ENCODE measurements around the gene KAT6B.
"Not testable (repeated sequence)": the region's sequence is repeated elsewhere in the genome, so short reads cannot be mapped to it uniquely, and the experiment has no call there.

Gene KAT6B

DNA sequence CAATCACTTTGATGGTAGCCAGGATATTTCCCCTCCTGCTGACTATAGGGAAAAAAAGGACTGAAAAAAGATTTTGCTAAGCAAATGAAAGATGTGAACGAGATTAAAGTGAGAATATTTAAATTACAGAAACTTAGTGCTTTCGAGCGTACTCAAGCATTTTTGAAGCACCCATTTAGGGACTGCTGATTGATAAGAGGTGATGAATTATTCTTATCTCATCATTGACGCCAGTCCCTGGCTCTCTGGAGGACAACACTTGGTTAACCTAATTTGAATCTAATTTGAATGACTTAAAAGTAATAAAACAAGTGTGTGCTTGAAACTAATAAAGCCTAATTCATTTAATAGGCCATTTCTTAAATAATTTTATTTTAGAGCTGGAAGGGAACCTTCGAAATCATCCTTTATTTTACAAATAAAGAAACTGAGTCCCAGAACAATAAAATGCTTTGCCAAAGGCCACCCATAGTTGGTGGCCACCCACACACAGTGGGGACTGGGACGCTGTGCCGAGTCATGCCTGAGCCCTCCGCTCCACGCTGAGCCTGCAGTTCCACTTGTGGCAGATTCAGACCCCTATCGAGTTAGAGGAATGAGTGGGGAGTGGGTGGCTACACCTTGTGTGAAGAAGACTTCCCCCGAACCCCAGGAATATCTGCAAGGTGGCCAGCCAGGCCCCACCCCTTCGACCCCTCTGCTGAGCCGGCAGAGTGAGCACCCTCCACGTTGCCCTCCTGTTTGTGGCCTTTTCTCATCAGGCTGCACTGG, 223.9 kb downstream of the KAT6B start:
- Histone ChIP-seq H3K36me3 (ENCODE audit: control insufficient read depth in 4 of 4, insufficient read depth in 4 of 4, low read length in 3 of 4) (no peaks in the 10 kb centered on the region), H3K27me3 (replicated peaks in 2 of 5; ENCODE audit: control insufficient read depth in 4 of 5, insufficient read depth in 5 of 5, low read length in 4 of 5) (peaks cover 0 to 1% (median 0%) of the 10 kb centered on the region in 5 experiments), H3K4me1 (ENCODE audit: control extremely low read depth in 1 of 4, control insufficient read depth in 4 of 4, insufficient read depth in 4 of 4, low read length in 3 of 4) (no peaks in the 10 kb centered on the region), H3K9me3 (ENCODE audit: control extremely low read depth in 1 of 5, control insufficient read depth in 4 of 5, insufficient read depth in 2 of 5, low read depth in 1 of 5, low read length in 4 of 5) (no peaks in the 10 kb centered on the region), H3K27ac (ENCODE audit: insufficient read depth in 1 of 2, low read depth in 1 of 2, low read length in 2 of 2, poor library complexity in 1 of 2, severe bottlenecking in 2 of 2) (no peak overlapping the region), H3K4me3 (ENCODE audit: control insufficient read depth in 1 of 7, extremely low read depth in 1 of 7, insufficient read depth in 4 of 7, low read depth in 2 of 7, low read length in 6 of 7) (no peak overlapping the region)
- ChIA-PET CTCF (no interaction called here), POLR2A (interaction anchor here (0.6 kb wide), 1 partner anchor 424 kb away, joined by 4 read pairs; no protein-coding TSS in a partner anchor)
- 94% methylated on average over 8 of the region's 14 CpGs for WGBS (ENCODE audit: insufficient coverage)
- no peak for DNase-seq

DNA sequence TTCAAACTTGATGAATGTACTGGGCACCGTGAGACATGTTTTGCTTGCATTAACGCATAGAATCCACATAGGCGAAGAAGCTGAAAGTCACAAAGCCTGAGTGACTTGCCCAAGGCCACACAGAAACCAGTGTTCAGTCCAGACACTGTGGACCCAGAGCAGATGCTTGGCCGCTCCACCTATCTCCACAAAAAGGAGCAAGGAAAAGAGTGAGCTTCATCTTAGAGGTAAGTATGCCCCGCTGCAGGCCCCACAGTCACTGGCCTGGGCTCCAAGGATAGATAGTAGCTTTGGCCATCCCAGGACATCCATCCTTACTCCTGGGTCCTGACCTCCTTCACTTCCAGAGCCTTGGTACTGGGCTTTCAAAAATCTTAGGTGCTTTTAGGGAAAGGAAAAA, 224.9 kb downstream of the KAT6B start:
- POLR2A ChIA-PET = no interaction called here
- no peaks in the 10 kb centered on the region for H3K9me3 ChIP-seq (ENCODE audit: control extremely low read depth in 1 of 5, control insufficient read depth in 4 of 5, insufficient read depth in 2 of 5, low read depth in 1 of 5, low read length in 4 of 5)

DNA sequence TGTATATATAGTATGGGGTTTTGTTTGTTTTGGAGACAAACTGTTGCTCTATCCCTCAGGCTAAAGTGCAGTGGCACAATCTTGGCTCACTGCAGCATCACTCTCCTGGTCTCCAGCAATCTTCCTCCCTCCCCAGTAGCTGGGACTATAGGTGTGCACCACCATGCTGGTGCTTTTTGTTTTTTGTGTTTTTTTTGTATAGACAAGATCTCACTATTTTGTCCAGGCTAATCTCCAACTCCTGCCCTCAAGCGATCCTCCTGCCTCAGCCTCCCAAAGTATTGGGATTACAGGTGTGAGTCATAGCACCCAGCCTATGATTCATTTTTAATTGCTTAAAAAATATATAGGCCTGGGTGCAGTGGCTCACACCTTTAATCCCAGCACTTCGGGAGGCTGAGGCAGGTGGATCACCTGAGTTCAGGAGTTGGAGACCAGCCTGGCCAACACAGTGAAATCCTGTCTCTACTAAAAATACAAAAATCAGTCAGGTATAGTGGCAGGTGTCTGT, 229.6 kb downstream of the KAT6B start:
- H3K27ac ChIP-seq (ENCODE audit: insufficient read depth in 1 of 2, low read depth in 1 of 2, low read length in 2 of 2, poor library complexity in 1 of 2, severe bottlenecking in 2 of 2); CTCF ChIA-PET; DNase-seq; H3K4me1 ChIP-seq (ENCODE audit: control extremely low read depth in 1 of 4, control insufficient read depth in 4 of 4, insufficient read depth in 4 of 4, low read length in 3 of 4); H3K4me3 ChIP-seq (ENCODE audit: control insufficient read depth in 1 of 7, extremely low read depth in 1 of 7, insufficient read depth in 4 of 7, low read depth in 2 of 7, low read length in 6 of 7); H3K9me3 ChIP-seq (ENCODE audit: control extremely low read depth in 1 of 5, control insufficient read depth in 4 of 5, insufficient read depth in 2 of 5, low read depth in 1 of 5, low read length in 4 of 5); H3K27me3 ChIP-seq (replicated peaks in 2 of 5; ENCODE audit: control insufficient read depth in 4 of 5, insufficient read depth in 5 of 5, low read length in 4 of 5); POLR2A ChIA-PET; H3K36me3 ChIP-seq (ENCODE audit: control insufficient read depth in 4 of 4, insufficient read depth in 4 of 4, low read length in 3 of 4): not testable (repeated sequence)
- WGBS (ENCODE audit: insufficient coverage) = 100% methylated on average over 1 of the region's 2 CpGs

More for the DNA sequence above, 224.9 kb downstream of the KAT6B start:
- no peak overlapping the region for H3K27ac ChIP-seq (ENCODE audit: insufficient read depth in 1 of 2, low read depth in 1 of 2, low read length in 2 of 2, poor library complexity in 1 of 2, severe bottlenecking in 2 of 2)
- H3K27me3 ChIP-seq (replicated peaks in 2 of 5; ENCODE audit: control insufficient read depth in 4 of 5, insufficient read depth in 5 of 5, low read length in 4 of 5) = no peaks in the 10 kb centered on the region
- CTCF ChIA-PET = no interaction called here
- no peak for DNase-seq
- no peaks in the 10 kb centered on the region for H3K36me3 ChIP-seq (ENCODE audit: control insufficient read depth in 4 of 4, insufficient read depth in 4 of 4, low read length in 3 of 4)
- no peak overlapping the region for H3K4me3 ChIP-seq (ENCODE audit: control insufficient read depth in 1 of 7, extremely low read depth in 1 of 7, insufficient read depth in 4 of 7, low read depth in 2 of 7, low read length in 6 of 7)
- WGBS (ENCODE audit: insufficient coverage) = 100% methylated on average over 4 of the region's 5 CpGs
- H3K4me1 ChIP-seq (ENCODE audit: control extremely low read depth in 1 of 4, control insufficient read depth in 4 of 4, insufficient read depth in 4 of 4, low read length in 3 of 4) = no peaks in the 10 kb centered on the region

DNA sequence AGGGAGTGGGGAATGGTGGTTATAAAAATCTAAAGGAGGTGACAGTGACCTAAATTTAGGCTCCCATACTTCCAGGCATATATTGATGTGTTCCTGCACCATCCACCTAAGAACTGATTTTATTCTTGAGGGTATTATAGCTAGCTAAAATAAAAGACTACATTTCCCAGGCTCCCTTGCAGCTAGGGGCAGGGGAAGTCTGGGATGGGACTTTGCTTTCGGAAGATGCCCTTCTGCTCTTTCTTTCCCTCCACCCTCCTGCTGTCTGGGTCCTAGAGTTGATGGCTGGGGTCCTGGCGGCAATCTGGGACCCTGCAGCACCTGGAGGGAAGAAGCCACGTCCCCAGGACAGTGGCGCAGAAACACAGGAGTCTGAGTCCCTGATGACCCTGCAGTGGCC, 231.3 kb downstream of the KAT6B start:
- WGBS (ENCODE audit: insufficient coverage) = 100% methylated on average over 1 of the region's 4 CpGs
- DNase-seq = no peak
- H3K4me1 ChIP-seq (ENCODE audit: control extremely low read depth in 1 of 4, control insufficient read depth in 4 of 4, insufficient read depth in 4 of 4, low read length in 3 of 4) = peaks cover 0 to 4% (median 0%) of the 10 kb centered on the region in 4 experiments
- H3K27me3 ChIP-seq (replicated peaks in 2 of 5; ENCODE audit: control insufficient read depth in 4 of 5, insufficient read depth in 5 of 5, low read length in 4 of 5) = no peaks in the 10 kb centered on the region
- H3K36me3 ChIP-seq (ENCODE audit: control insufficient read depth in 4 of 4, insufficient read depth in 4 of 4, low read length in 3 of 4) = no peaks in the 10 kb centered on the region
- POLR2A ChIA-PET = no interaction called here
- H3K27ac ChIP-seq (ENCODE audit: insufficient read depth in 1 of 2, low read depth in 1 of 2, low read length in 2 of 2, poor library complexity in 1 of 2, severe bottlenecking in 2 of 2) = no peak overlapping the region
- CTCF ChIA-PET = no interaction called here
- no peaks in the 10 kb centered on the region for H3K9me3 ChIP-seq (ENCODE audit: control extremely low read depth in 1 of 5, control insufficient read depth in 4 of 5, insufficient read depth in 2 of 5, low read depth in 1 of 5, low read length in 4 of 5)
- no peak overlapping the region for H3K4me3 ChIP-seq (ENCODE audit: control insufficient read depth in 1 of 7, extremely low read depth in 1 of 7, insufficient read depth in 4 of 7, low read depth in 2 of 7, low read length in 6 of 7)

DNA sequence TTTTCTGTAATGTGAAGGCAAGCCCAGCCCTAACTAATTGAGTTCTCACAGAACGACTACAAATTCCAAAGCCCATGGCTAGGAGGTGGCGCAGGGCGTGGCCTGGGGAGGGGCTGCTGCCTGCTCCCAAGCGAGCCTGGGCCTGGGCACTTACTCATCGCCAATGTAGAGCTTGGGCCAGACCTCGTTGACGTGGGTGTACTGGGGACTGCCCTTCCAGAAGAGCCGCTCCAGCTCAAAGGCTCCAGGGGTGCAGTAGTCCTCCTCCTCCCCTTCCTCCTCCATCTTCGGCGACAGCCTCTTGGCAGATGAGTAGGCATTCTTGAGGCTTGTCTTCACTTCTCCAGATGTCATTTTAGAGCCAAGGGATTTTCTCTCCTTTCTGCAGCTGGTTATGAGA, 231.8 kb downstream of the KAT6B start:
- DNase-seq = no peak
- ChIA-PET POLR2A (no interaction called here), CTCF (interaction anchor here (1.5 kb wide), 1 partner anchor 23 kb away, joined by 3 read pairs; no protein-coding TSS in a partner anchor)
- Histone ChIP-seq H3K9me3 (ENCODE audit: control extremely low read depth in 1 of 5, control insufficient read depth in 4 of 5, insufficient read depth in 2 of 5, low read depth in 1 of 5, low read length in 4 of 5) (no peaks in the 10 kb centered on the region), H3K27ac (ENCODE audit: insufficient read depth in 1 of 2, low read depth in 1 of 2, low read length in 2 of 2, poor library complexity in 1 of 2, severe bottlenecking in 2 of 2) (no peak overlapping the region), H3K27me3 (replicated peaks in 2 of 5; ENCODE audit: control insufficient read depth in 4 of 5, insufficient read depth in 5 of 5, low read length in 4 of 5) (no peaks in the 10 kb centered on the region), H3K4me3 (ENCODE audit: control insufficient read depth in 1 of 7, extremely low read depth in 1 of 7, insufficient read depth in 4 of 7, low read depth in 2 of 7, low read length in 6 of 7) (no peak overlapping the region), H3K4me1 (ENCODE audit: control extremely low read depth in 1 of 4, control insufficient read depth in 4 of 4, insufficient read depth in 4 of 4, low read length in 3 of 4) (peaks cover 0 to 4% (median 0%) of the 10 kb centered on the region in 4 experiments), H3K36me3 (ENCODE audit: control insufficient read depth in 4 of 4, insufficient read depth in 4 of 4, low read length in 3 of 4) (no peaks in the 10 kb centered on the region)
- WGBS (ENCODE audit: insufficient coverage) = 91% methylated on average over 8 of the region's 10 CpGs

DNA sequence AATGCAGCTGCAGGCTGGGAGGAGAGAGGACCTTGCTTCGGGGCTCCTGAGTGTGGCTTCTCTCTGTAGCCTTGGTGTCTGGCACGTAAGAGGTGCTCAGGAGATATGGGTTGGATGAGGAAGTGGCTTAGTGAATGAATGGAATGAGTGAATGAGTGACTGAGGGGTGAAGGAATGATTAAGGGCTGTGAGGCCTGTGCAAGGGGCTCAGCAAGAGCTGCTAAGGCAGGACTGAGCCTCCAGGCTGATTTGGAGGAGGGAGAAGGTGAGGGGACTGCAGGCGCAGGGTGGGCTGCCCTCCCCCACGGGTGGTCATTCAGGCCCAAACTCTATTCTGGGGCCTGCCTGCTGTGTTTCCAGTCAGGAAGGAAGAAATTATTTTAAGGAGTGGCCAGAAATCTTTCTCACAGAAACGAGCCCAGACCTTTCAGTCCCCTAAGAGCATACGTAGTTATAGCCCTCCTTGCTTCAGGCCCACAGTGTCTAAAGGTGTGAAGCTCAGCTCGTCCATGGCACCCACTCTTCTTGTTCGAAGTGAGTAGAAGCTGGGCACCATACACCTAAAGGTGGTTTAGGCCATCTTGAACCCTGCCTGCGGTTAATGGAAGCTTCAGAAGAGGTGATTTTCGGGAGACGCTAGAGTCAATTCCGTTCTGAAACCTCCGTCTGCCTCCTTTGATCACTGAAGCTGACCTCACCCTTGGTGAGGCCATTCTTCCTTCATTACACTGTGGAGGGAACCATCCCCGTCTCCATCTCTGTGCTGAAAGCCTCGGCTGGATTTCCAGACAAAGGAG, 235.5 kb downstream of the KAT6B start:
- POLR2A ChIA-PET = no interaction called here
- Histone ChIP-seq H3K27ac (ENCODE audit: insufficient read depth in 1 of 2, low read depth in 1 of 2, low read length in 2 of 2, poor library complexity in 1 of 2, severe bottlenecking in 2 of 2) (no peak overlapping the region), H3K27me3 (replicated peaks in 2 of 5; ENCODE audit: control insufficient read depth in 4 of 5, insufficient read depth in 5 of 5, low read length in 4 of 5) (no peaks in the 10 kb centered on the region), H3K9me3 (ENCODE audit: control extremely low read depth in 1 of 5, control insufficient read depth in 4 of 5, insufficient read depth in 2 of 5, low read depth in 1 of 5, low read length in 4 of 5) (no peaks in the 10 kb centered on the region), H3K36me3 (ENCODE audit: control insufficient read depth in 4 of 4, insufficient read depth in 4 of 4, low read length in 3 of 4) (no peaks in the 10 kb centered on the region), H3K4me3 (ENCODE audit: control insufficient read depth in 1 of 7, extremely low read depth in 1 of 7, insufficient read depth in 4 of 7, low read depth in 2 of 7, low read length in 6 of 7) (no peak overlapping the region), H3K4me1 (ENCODE audit: control extremely low read depth in 1 of 4, control insufficient read depth in 4 of 4, insufficient read depth in 4 of 4, low read length in 3 of 4) (peaks cover 0 to 4% (median 0%) of the 10 kb centered on the region in 4 experiments)
- CTCF ChIA-PET = interaction anchor here (1.0 kb wide), 1 partner anchor 9 kb away, joined by 3 read pairs; no protein-coding TSS in a partner anchor
- 83% methylated on average over 14 of the region's 15 CpGs for WGBS (ENCODE audit: insufficient coverage)
- no peak for DNase-seq

Data from common myeloid progenitor, CD34-positive (primary cell).